AG09319 (cell line): ENCODE measurements around the gene NOC4L.

Source experiments
- DNase-seq: peaks from one replicate; pipeline ENCODE4 v3.0.0-alpha.2; 2010; ENCODE audit warnings: low read depth; ENCODE audit errors: extremely low read depth
- TF ChIP-seq, protein P1 (sequence below): IDR thresholded peaks from 2 replicates; pipeline ENCODE4 v1.5.1; 2011; ENCODE audit warnings: low read depth, mild to moderate bottlenecking, inconsistent platforms, low read length, moderate library complexity

The NOC4L gene

DNA sequence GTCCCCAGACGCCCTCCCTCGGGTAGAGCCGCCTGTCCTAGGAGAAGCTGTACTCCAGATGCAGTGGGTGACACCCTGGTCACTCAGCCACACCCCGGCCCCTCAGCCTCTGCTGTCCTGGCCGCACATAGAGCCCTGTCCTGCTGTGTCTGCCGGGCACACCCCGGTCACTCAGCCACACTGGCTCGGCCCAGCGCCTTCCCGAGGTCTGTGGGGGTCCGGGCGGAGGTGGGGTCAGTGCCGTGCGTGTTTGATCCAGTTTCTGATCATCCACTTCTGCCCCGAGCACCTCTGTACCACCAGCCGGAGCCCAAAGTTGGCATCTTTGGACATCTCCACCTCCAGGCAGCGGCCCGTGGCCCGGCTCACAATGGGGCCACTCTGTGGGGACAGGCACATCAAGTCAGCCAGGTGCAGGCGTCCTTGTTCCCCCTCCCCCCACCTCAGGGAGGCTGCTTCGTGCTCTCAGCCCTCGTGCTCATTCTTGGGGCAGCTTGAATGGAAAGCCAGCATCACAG is 52.7 kb downstream of the NOC4L start:
- no peak for DNase-seq
- TF ChIP-seq, protein P1, sequence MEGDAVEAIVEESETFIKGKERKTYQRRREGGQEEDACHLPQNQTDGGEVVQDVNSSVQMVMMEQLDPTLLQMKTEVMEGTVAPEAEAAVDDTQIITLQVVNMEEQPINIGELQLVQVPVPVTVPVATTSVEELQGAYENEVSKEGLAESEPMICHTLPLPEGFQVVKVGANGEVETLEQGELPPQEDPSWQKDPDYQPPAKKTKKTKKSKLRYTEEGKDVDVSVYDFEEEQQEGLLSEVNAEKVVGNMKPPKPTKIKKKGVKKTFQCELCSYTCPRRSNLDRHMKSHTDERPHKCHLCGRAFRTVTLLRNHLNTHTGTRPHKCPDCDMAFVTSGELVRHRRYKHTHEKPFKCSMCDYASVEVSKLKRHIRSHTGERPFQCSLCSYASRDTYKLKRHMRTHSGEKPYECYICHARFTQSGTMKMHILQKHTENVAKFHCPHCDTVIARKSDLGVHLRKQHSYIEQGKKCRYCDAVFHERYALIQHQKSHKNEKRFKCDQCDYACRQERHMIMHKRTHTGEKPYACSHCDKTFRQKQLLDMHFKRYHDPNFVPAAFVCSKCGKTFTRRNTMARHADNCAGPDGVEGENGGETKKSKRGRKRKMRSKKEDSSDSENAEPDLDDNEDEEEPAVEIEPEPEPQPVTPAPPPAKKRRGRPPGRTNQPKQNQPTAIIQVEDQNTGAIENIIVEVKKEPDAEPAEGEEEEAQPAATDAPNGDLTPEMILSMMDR = no peak

DNA sequence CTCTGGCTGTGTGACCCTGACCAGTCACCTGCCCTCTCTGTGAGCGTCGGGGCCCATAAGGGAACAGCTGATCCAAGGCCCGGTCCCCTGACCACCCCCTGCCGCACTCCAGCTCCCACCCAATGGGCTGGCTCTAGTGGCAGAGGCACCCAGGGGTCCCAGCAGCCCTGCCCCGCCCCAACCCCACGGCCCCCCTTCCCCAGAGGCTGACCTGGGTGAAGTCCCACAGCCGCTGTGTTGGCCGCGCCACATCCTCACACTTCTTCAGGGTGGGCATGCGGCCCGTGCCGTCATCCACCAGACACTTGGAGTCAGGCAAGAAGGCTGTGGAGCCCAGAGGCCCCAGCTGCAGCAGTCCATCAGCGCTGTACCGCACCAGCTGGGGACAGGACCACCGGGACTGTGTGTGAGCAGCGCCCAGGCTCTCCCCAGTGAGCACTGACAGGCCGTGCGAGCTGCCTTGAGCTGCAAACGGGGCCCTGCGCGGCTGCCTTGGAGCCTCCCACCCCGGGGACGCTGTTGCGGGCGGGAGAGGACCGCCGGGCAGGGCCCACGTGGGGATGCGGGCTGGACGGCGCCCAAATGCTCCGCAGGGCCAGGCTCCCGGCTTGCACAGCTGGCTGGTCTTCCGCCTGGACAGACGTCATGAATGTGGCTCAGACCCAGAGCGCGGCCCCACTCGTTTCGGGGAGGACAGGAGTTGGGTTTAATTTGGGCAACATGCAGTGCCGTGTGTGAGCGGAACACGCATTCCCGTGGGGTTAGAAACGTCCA is 53.5 kb downstream of the NOC4L start:
- TF ChIP-seq, protein P1 = no peak
- DNase-seq = no peak

- TF ChIP-seq, protein P1 = no peak
- no peak for DNase-seq
These were observed 54.8 kb downstream of the NOC4L start for GRCh38 chr12:132199101-132199500.

DNA sequence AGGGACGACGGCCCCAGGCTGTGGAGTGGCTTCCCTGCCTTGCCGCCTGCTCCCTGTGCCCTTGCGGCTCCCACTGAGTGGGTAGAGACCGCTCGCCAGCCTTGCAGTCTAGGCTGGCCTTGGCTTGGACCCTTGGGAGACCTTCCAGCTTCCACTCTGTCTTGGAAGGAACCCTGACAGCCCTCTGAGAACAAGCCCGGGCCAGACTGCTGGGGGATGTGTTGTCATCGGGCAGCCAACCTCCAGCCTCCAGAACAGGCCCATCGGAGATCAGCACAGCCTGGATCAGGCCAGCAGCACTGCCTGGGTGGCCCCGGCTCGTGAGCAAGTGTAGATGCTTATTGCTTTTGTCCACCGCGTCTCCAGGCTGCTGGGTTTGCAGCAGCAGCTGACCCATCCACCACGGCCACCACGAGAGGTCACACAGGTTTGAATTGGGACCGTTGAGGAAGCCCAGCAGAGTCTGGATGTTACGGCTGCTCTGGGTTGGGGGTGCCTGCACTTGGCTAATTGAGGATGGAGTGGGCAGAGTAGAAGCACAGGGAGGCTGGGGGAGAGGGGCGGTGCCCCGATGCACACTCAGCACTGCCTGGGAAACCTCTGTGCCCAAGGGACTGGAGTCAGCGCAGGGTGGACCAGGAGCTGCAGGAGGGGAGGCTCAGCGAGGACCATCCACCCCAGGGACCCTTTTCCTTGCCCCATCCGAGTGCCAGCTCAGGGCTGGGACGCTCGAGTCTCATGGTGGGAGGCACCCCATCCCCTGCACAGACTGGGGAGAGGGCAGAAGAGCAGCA is 55.5 kb downstream of the NOC4L start:
- no peak for DNase-seq
- TF ChIP-seq, protein P1 = no peak

- TF ChIP-seq, protein P1 = no peak
These were observed 56.5 kb downstream of the NOC4L start for GRCh38 chr12:132200800-132201199.

GRCh38 chr12:132201391-132202120 is 57.3 kb downstream of the NOC4L start:
- TF ChIP-seq, protein P1 = no peak
- no peak for DNase-seq

More at GRCh38 chr12:132200800-132201199, 56.5 kb downstream of the NOC4L start:
- DNase-seq = no peak
